Measurements from ENCODE around the gene ESRRA. TPM values are rescaled to one million over a fixed set of nuclear protein-coding genes. Genes with fewer than 3 reads are reported as not detected.

The ESRRA gene
- total and polyA plus RNA-seq, 2 of the 8 experiments (the other 6 are each of a cell fraction or from before 2014, with no cell fraction given): 18.2 to 37.0 TPM

- Histone ChIP-seq H3K18ac (ENCODE audit: extremely low read depth, low read length) (no peak overlapping the region), H2AK5ac (ENCODE audit: low read depth, low read length) (no peak overlapping the region), H2BK5ac (ENCODE audit: low read depth, low read length) (no peak overlapping the region), H2BK12ac (ENCODE audit: low read depth, low read length) (no peak overlapping the region), H2BK20ac (ENCODE audit: low read length) (no peak overlapping the region), H4K8ac (ENCODE audit: extremely low read depth, insufficient read depth, low read length) (no peak overlapping the region), H3K27ac (ENCODE audit: low read depth, low read length) (no peak overlapping the region), H3K79me1 (ENCODE audit: low read depth, low read length) (no peaks in the 10 kb centered on the region; the same call in 1 of the 2 replicates), H4K91ac (replicated peaks; ENCODE audit: insufficient read length, low read length) (no peak overlapping the region), H3K4me2 (ENCODE audit: insufficient read depth in 1 of 2, low read depth in 2 of 2, low read length in 2 of 2) (no peak overlapping the region), H3K36me3 (ENCODE audit: control insufficient read depth in 2 of 4, insufficient read depth in 4 of 4, low read length in 3 of 4) (peaks cover 0 to 17% (median 3%) of the 10 kb centered on the region in 4 experiments; a peak in 5 of 8 replicates), H3K4me3 (ENCODE audit: extremely low read depth in 1 of 4, insufficient read depth in 2 of 4, low read depth in 3 of 4, low read length in 4 of 4) (no peak overlapping the region), H2BK120ac (replicated peaks; ENCODE audit: low read depth, low read length) (no peak overlapping the region), H3K27me3 (replicated peaks in 1 of 4; ENCODE audit: control insufficient read depth in 3 of 4, extremely low read depth in 1 of 4, insufficient read depth in 3 of 4, low read length in 3 of 4) (no peaks in the 10 kb centered on the region), H3K9me3 (ENCODE audit: insufficient read depth in 2 of 2, low read depth in 1 of 2, low read length in 1 of 2) (no peaks in the 10 kb centered on the region), H3K4me1 (replicated peaks in 1 of 4; ENCODE audit: control insufficient read depth in 3 of 4, insufficient read depth in 4 of 4, low read length in 3 of 4) (peaks cover 0 to 12% (median 8%) of the 10 kb centered on the region in 4 experiments; a peak in 5 of 7 replicates), H3K14ac (ENCODE audit: insufficient read length) (no peak overlapping the region), H3K79me2 (ENCODE audit: control insufficient read depth in 1 of 2, insufficient read depth in 2 of 2, low read length in 2 of 2) (no peaks in the 10 kb centered on the region), H2AFZ (ENCODE audit: low read length) (no peak overlapping the region), H3K23ac (ENCODE audit: insufficient read length) (no peak overlapping the region), H3K4ac (replicated peaks; ENCODE audit: insufficient read length, low read depth, low read length) (no peak overlapping the region), H4K5ac (ENCODE audit: insufficient read length, low read depth, low read length) (no peak overlapping the region), H3K23me2 (ENCODE audit: low read depth, low read length) (peaks cover 3% of the 10 kb centered on the region; the same call in 1 of the 2 replicates), H2BK15ac (ENCODE audit: low read length) (no peak overlapping the region), H4K20me1 (replicated peaks in 1 of 2; ENCODE audit: control insufficient read depth in 1 of 2, insufficient read depth in 2 of 2, low read length in 2 of 2) (peaks cover 0 to 4% of the 10 kb centered on the region in 2 experiments), H3K56ac (replicated peaks; ENCODE audit: insufficient read length, low read depth, low read length) (no peak overlapping the region), H3K9ac (replicated peaks in 1 of 4; ENCODE audit: extremely low read depth in 1 of 4, low read depth in 3 of 4, low read length in 3 of 4) (no peak overlapping the region)
- no peak for DNase-seq (ENCODE audit: low read depth in 1 of 2, low spot score in 2 of 2)
- ChIA-PET CTCF (ENCODE audit: partially characterized antibody) (interaction anchor here (1.3 kb wide), 1 partner anchor 12 kb away, joined by 3 read pairs; no protein-coding TSS in a partner anchor), POLR2A (ENCODE audit: partially characterized antibody) (no interaction called here)
- 86% methylated on average over 5 of the region's 6 CpGs; no CpG with 5 or more reads in 1 of the 2 experiments for WGBS, 2 experiments (ENCODE audit: extremely low coverage in 1 of 2, insufficient coverage in 1 of 2, insufficient read length in 1 of 2, insufficient replicate concordance in 2 of 2, low coverage in 1 of 2, low lambda C conversion rate in 2 of 2, missing lambda C conversion rate in 1 of 2)
- FAIRE-seq: no peak
- TF ChIP-seq SUZ12 (IDR thresholded peaks at IDR 0.05; ENCODE audit: low read length): no peak
- TF ChIP-seq, protein P1, sequence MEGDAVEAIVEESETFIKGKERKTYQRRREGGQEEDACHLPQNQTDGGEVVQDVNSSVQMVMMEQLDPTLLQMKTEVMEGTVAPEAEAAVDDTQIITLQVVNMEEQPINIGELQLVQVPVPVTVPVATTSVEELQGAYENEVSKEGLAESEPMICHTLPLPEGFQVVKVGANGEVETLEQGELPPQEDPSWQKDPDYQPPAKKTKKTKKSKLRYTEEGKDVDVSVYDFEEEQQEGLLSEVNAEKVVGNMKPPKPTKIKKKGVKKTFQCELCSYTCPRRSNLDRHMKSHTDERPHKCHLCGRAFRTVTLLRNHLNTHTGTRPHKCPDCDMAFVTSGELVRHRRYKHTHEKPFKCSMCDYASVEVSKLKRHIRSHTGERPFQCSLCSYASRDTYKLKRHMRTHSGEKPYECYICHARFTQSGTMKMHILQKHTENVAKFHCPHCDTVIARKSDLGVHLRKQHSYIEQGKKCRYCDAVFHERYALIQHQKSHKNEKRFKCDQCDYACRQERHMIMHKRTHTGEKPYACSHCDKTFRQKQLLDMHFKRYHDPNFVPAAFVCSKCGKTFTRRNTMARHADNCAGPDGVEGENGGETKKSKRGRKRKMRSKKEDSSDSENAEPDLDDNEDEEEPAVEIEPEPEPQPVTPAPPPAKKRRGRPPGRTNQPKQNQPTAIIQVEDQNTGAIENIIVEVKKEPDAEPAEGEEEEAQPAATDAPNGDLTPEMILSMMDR (IDR thresholded peaks at IDR 0.05; ENCODE audit: control extremely low read depth in 1 of 3, insufficient read depth in 1 of 3, low read depth in 1 of 3, low read length in 3 of 3): no peak
- no peak for TF ChIP-seq CHD2 (IDR thresholded peaks at IDR 0.05; ENCODE audit: low read length)
- no peak for TF ChIP-seq TCF12 (IDR thresholded peaks at IDR 0.05; ENCODE audit: low read depth, low read length)
- TF ChIP-seq SP1 (IDR thresholded peaks at IDR 0.05; ENCODE audit: low read depth, low read length): no peak
- TF ChIP-seq NANOG (IDR thresholded peaks at IDR 0.05; ENCODE audit: insufficient read depth, low read depth, low read length, poor library complexity, severe bottlenecking): no peak
- no peak for TF ChIP-seq JUN (IDR thresholded peaks at IDR 0.05; ENCODE audit: low read depth, low read length)
- TF ChIP-seq E2F6 (IDR thresholded peaks at IDR 0.05): no peak
- no peak for TF ChIP-seq BACH1 (IDR thresholded peaks at IDR 0.05; ENCODE audit: low read length)
- TF ChIP-seq MAFK (IDR thresholded peaks at IDR 0.05; ENCODE audit: low read depth, low read length): no peak
- TF ChIP-seq CHD1 (IDR thresholded peaks at IDR 0.05; ENCODE audit: low read depth, low read length): no peak
- TF ChIP-seq KDM1A (IDR thresholded peaks at IDR 0.05; ENCODE audit: borderline replicate concordance, low read length): no peak
These were observed 59.1 kb downstream of the ESRRA start for GRCh38 chr11:64364435-64364834.
